OCI-LY3 (cell line): ENCODE measurements around the gene LAMC1.

ENCODE experiments used
- H2AFZ ChIP-seq: fragments of 200-600, 300-600 bp; shearing (Covaris generic); 2 replicates; pipeline ENCODE4 v1.6.0; 2014; ENCODE audit warnings: antibody characterized with exemption, low read depth, low read length
- H3K27ac ChIP-seq: fragments of 200-600, 300-600 bp; sonication (generic); 2 replicates; pipeline ENCODE4 v1.5.1; 2014; ENCODE audit warnings: mild to moderate bottlenecking, low read length, moderate library complexity, mixed read lengths
- H3K27me3 ChIP-seq: fragments of 200-600, 300-600 bp; sonication (generic); 2 replicates; pipeline ENCODE4 v1.6.1; 2014; ENCODE audit warnings: low read depth, low read length, mixed read lengths
- H3K36me3 ChIP-seq: fragments of 200-600, 300-600 bp; sonication (generic); replicated peaks from 2 replicates; pipeline ENCODE3; 2014; ENCODE audit warnings: low read depth, low read length, mixed read lengths
- H3K4me1 ChIP-seq: fragments of 300-600, 200-600 bp; sonication (generic); 2 replicates; pipeline ENCODE4 v1.6.1; 2014; ENCODE audit warnings: low read length, mixed read lengths
- H3K4me2 ChIP-seq: fragments of 200-600, 300-600 bp; sonication (generic); 2 replicates; pipeline ENCODE4 v1.6.1; 2014; ENCODE audit warnings: low read length, mixed read lengths
- H3K4me3 ChIP-seq: fragments of 300-600, 200-600 bp; sonication (generic); 2 replicates; pipeline ENCODE4 v1.5.1; 2014; ENCODE audit warnings: antibody characterized with exemption, mild to moderate bottlenecking, low read length, moderate library complexity
- H3K79me2 ChIP-seq: fragments of 300-600, 200-600 bp; shearing (Covaris generic); 2 replicates; pipeline ENCODE4 v1.6.1; 2014; ENCODE audit warnings: mild to moderate bottlenecking, low read length, mixed read lengths
- H3K9ac ChIP-seq: fragments of 300-600, 200-600 bp; shearing (Covaris generic); 2 replicates; pipeline ENCODE4 v1.6.0; 2014; ENCODE audit warnings: mild to moderate bottlenecking, low read length, moderate library complexity
- H3K9me3 ChIP-seq: fragments of 200-600, 300-600 bp; shearing (Covaris generic); 2 replicates; pipeline ENCODE4 v1.6.1; 2014; ENCODE audit warnings: low read length, mixed read lengths; ENCODE audit not compliant: insufficient read depth
- H4K20me1 ChIP-seq: fragments of 200-600, 300-600 bp; sonication (generic); 2 replicates; pipeline ENCODE4 v1.6.1; 2016; ENCODE audit warnings: low read length, mixed read lengths; ENCODE audit not compliant: insufficient read depth
- EZH2phosphoT487 ChIP-seq: fragments of 200-600 bp; shearing (Covaris generic); IDR thresholded peaks from 2 replicates; pipeline ENCODE4 v1.6.1; 2018; ENCODE audit warnings: antibody characterized with exemption, mixed run types, low read depth
- TF ChIP-seq, protein P1 (sequence below): fragments of 200-600, 300-600 bp; sonication (generic); IDR thresholded peaks from 2 replicates; pipeline ENCODE4 v1.5.1; 2014; ENCODE audit warnings: antibody characterized with exemption, low read length, low read depth

Gene LAMC1

DNA sequence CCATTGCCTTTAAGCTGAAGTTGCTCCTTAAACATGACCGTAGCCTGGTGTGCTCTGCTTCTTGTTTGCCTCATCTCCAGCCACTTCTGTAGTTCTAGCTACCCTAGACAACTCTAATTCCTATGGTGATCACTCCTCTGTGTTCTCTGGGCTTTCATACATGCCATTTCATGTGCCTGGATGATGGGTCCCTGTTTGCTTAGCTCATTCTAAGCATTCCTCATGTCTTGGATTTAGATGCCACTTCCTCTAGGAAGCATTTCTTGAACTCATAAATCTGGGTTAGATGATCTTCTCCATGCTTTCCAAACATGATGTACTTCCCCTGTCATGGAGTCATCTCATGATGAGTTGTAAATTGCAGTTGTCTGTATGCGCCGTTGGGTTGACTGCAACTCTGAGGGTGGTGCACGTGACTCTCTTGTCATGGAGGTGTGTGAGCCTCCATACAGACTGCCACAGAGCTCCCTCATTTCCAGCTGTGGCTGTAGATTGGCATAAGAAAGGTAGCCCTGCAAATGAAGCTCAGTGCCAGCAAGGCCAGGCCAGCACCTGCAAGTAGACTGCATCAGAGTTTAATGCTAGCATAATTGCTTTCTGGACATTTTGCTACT, 77.2 kb downstream of the LAMC1 start:
- Histone ChIP-seq H3K9ac (no peak overlapping the region), H3K4me2 (no peak overlapping the region), H3K9me3 (no peaks in the 10 kb centered on the region), H3K4me3 (no peak overlapping the region), H3K36me3 (no peaks in the 10 kb centered on the region), H3K79me2 (0 out of 2 replicates have a peak, but pooled peaks cover 13% of the 10 kb centered on the region), H3K27me3 (no peaks in the 10 kb centered on the region), H3K27ac (no peak overlapping the region), H4K20me1 (peaks cover 39% of the 10 kb centered on the region), H2AFZ (no peak overlapping the region), H3K4me1 (peaks cover 14% of the 10 kb centered on the region)
- no peak for TF ChIP-seq EZH2phosphoT487
- TF ChIP-seq, protein P1, sequence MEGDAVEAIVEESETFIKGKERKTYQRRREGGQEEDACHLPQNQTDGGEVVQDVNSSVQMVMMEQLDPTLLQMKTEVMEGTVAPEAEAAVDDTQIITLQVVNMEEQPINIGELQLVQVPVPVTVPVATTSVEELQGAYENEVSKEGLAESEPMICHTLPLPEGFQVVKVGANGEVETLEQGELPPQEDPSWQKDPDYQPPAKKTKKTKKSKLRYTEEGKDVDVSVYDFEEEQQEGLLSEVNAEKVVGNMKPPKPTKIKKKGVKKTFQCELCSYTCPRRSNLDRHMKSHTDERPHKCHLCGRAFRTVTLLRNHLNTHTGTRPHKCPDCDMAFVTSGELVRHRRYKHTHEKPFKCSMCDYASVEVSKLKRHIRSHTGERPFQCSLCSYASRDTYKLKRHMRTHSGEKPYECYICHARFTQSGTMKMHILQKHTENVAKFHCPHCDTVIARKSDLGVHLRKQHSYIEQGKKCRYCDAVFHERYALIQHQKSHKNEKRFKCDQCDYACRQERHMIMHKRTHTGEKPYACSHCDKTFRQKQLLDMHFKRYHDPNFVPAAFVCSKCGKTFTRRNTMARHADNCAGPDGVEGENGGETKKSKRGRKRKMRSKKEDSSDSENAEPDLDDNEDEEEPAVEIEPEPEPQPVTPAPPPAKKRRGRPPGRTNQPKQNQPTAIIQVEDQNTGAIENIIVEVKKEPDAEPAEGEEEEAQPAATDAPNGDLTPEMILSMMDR = no peak

DNA sequence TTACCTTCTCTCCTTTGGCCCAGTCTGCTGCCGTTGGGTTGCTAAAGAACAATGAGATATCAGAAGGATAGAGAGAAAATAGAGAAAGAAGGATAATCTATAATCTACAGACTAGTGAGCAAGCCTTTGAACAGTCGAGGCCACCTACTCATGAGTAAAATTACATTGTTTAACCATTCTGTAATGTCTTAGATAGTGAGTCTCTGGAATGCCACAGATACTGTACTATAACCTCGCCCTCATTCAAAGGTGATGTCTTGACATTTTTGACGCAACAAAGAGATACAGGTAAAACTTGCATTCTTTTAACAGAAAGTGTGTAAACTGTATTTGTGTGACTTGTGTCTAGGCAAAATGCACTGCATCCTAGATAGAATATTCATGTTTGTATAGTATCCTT, 77.9 kb downstream of the LAMC1 start:
- Histone ChIP-seq H3K36me3 (no peaks in the 10 kb centered on the region), H3K27ac (no peak overlapping the region), H3K9me3 (no peaks in the 10 kb centered on the region), H3K4me1 (peaks cover 14% of the 10 kb centered on the region), H3K27me3 (no peaks in the 10 kb centered on the region), H4K20me1 (peaks cover 39% of the 10 kb centered on the region), H2AFZ (no peak overlapping the region), H3K4me2 (no peak overlapping the region), H3K9ac (no peak overlapping the region), H3K4me3 (no peak overlapping the region), H3K79me2 (0 out of 2 replicates have a peak, but pooled peaks cover 13% of the 10 kb centered on the region)
- TF ChIP-seq EZH2phosphoT487 = no peak
- TF ChIP-seq, protein P1 = no peak

DNA sequence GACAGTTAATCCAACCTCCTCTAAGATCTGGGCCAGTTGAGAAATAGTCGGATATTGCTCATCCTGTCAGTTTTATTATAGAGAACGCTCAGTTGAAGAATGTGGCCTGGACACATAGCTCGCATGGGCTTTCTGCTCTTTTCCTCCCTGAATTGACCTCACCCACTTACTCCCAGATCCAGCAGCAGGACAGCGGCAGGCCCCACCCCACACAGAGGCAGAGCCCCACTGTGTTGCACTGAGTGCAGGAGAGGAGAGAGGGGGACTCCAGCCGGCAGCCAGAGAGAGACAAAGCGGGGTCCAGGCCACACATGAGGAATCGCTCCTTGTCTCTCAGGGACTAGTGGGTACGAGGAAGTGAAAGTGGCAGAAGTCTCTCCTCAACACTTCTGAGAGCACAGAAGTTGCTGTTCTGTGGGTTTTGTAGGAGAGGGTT, 78.6 kb downstream of the LAMC1 start:
- Histone ChIP-seq H3K4me1 (peaks cover 14% of the 10 kb centered on the region), H3K9ac (0 out of 2 replicates have a peak overlapping the region, but pooled peaks have one; percentile 24), H3K4me3 (peak overlapping the region; percentile 49), H3K9me3 (no peaks in the 10 kb centered on the region), H3K27ac (no peak overlapping the region), H4K20me1 (peaks cover 35% of the 10 kb centered on the region), H3K4me2 (peak overlapping the region; percentile 73), H3K79me2 (0 out of 2 replicates have a peak, but pooled peaks cover 12% of the 10 kb centered on the region), H2AFZ (no peak overlapping the region), H3K27me3 (no peaks in the 10 kb centered on the region), H3K36me3 (no peaks in the 10 kb centered on the region)
- no peak for TF ChIP-seq EZH2phosphoT487
- TF ChIP-seq, protein P1 = no peak

DNA sequence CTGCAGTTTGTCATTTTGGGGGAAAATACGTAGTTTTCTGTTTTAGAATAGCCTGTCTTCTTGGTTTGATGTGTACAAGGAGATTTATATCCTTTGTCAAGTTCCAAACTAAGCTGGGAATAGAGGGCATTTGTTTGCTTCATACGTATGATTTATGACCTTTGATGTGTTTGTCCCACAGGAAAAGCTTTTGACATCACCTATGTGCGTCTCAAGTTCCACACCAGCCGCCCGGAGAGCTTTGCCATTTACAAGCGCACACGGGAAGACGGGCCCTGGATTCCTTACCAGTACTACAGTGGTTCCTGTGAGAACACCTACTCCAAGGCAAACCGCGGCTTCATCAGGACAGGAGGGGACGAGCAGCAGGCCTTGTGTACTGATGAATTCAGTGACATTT, 79.9 kb downstream of the LAMC1 start:
- TF ChIP-seq, protein P1 = no peak
- no peak for TF ChIP-seq EZH2phosphoT487
- H2AFZ ChIP-seq = no peak overlapping the region
- H3K4me3 ChIP-seq = no peak overlapping the region
- H3K79me2 ChIP-seq = 0 out of 2 replicates have a peak, but pooled peaks cover 7% of the 10 kb centered on the region
- H3K27ac ChIP-seq = no peak overlapping the region
- no peaks in the 10 kb centered on the region for H3K27me3 ChIP-seq
- H3K4me1 ChIP-seq = peaks cover 14% of the 10 kb centered on the region
- no peaks in the 10 kb centered on the region for H3K9me3 ChIP-seq
- no peak overlapping the region for H3K4me2 ChIP-seq
- H3K36me3 ChIP-seq = no peaks in the 10 kb centered on the region
- no peak overlapping the region for H3K9ac ChIP-seq
- H4K20me1 ChIP-seq = peaks cover 31% of the 10 kb centered on the region
